ENCODE measurements around the gene EIF5AL1.

GRCh38 chr10:79547973-79548372, 35.6 kb downstream of the EIF5AL1 start:
- TF ChIP-seq EZH2phosphoT487 (IDR thresholded peaks at IDR 0.05; ENCODE audit: insufficient read depth, low read depth) (no peak), EZH2 (IDR thresholded peaks at IDR 0.05; ENCODE audit: insufficient read depth, poor library complexity, severe bottlenecking) (no peak)
